SK-N-SH treated with all-trans-retinoic acid at 6 μM for 48 hours (cell line): Measurements from ENCODE around the gene SDHB.

Experiments
- BACH2 ChIP-seq: fragments of 250-450 bp; sonication (Bioruptor Pico); IDR thresholded peaks from 2 replicates; pipeline ENCODE4 v1.9.0; 2021; ENCODE audit warnings: mild to moderate bottlenecking, borderline replicate concordance
- CREB5 ChIP-seq: fragments of 250-450 bp; sonication (Bioruptor Pico); IDR thresholded peaks from 2 replicates; pipeline ENCODE4 v1.5.1; 2020; ENCODE audit warnings: low read depth, mild to moderate bottlenecking, moderate library complexity
- CSDC2 ChIP-seq: fragments of 250-450 bp; sonication (Bioruptor Pico); IDR thresholded peaks from 2 replicates; pipeline ENCODE4 v1.5.0; 2020; ENCODE audit warnings: mild to moderate bottlenecking, moderate library complexity
- GLIS3 ChIP-seq: fragments of 250-450 bp; sonication (Bioruptor Pico); IDR thresholded peaks from 2 replicates; pipeline ENCODE4 v1.5.0; 2020; ENCODE audit warnings: mild to moderate bottlenecking, moderate library complexity
- PATZ1 ChIP-seq: fragments of 250-450 bp; sonication (Bioruptor Pico); IDR thresholded peaks from 2 replicates; pipeline ENCODE4 v1.8.0; 2020; ENCODE audit warnings: mild to moderate bottlenecking, moderate library complexity, borderline replicate concordance
- PPARA ChIP-seq: fragments of 250-450 bp; sonication (Bioruptor Pico); IDR thresholded peaks from 2 replicates; pipeline ENCODE4 v1.5.0; 2020; ENCODE audit warnings: mild to moderate bottlenecking, borderline replicate concordance
- SNAI2 ChIP-seq: fragments of 250-450 bp; sonication (Bioruptor Pico); IDR thresholded peaks from 2 replicates; pipeline ENCODE4 v1.5.0; 2020; ENCODE audit warnings: mild to moderate bottlenecking, moderate library complexity
- TCF4 ChIP-seq: fragments of 250-450 bp; sonication (Bioruptor Pico); IDR thresholded peaks from 2 replicates; pipeline ENCODE4 v1.8.0; 2021; ENCODE audit warnings: mild to moderate bottlenecking, moderate library complexity, borderline replicate concordance
- ZFP3 ChIP-seq: fragments of 250-450 bp; sonication (Bioruptor Pico); IDR thresholded peaks from 2 replicates; pipeline ENCODE4 v1.5.0; 2020; ENCODE audit warnings: mild to moderate bottlenecking, moderate library complexity
- ZFP30 ChIP-seq: fragments of 450-650 bp; formaldehyde crosslinking; IDR thresholded peaks from 2 replicates; pipeline ENCODE4 v1.5.0; 2022; ENCODE audit warnings: mild to moderate bottlenecking, moderate library complexity
- ZNF8 ChIP-seq: fragments of 450-650 bp; formaldehyde crosslinking; IDR thresholded peaks from 2 replicates; pipeline ENCODE4 v1.5.0; 2020; ENCODE audit warnings: mild to moderate bottlenecking, moderate library complexity

- TF ChIP-seq SNAI2 (no peak), ZFP3 (CRISPR knock-in tag) (no peak), ZNF8 (no peak), CREB5 (CRISPR knock-in tag) (no peak), TCF4 (CRISPR knock-in tag) (no peak), PATZ1 (CRISPR knock-in tag) (no peak), CSDC2 (no peak), PPARA (CRISPR knock-in tag) (no peak), ZFP30 (no peak), BACH2 (CRISPR knock-in tag) (no peak), GLIS3 (CRISPR knock-in tag) (no peak)
These were observed 1.8 kb downstream of the SDHB start for GRCh38 chr1:17052038-17052437.
